Lower leg skin (tissue), 3 donors: ENCODE data around the gene CCDC33.

Experiments used
- POLR2A ChIP-seq, 2 donors: fragments of 450-650 bp; IDR thresholded peaks; one replicate each; pipeline ENCODE4 v1.6.1; 2016 to 2017; ENCODE audit warnings: antibody characterized with exemption in 2 of 2, mild to moderate bottlenecking in 1 of 2, moderate library complexity in 1 of 2
- TF ChIP-seq, protein P1 (sequence below), 3 donors: fragments of 450-650 bp; IDR thresholded peaks; one replicate each; pipeline ENCODE4 v1.5.1; 2016; ENCODE audit warnings: antibody characterized with exemption in 3 of 3, mild to moderate bottlenecking in 3 of 3, moderate library complexity in 2 of 3

DNA sequence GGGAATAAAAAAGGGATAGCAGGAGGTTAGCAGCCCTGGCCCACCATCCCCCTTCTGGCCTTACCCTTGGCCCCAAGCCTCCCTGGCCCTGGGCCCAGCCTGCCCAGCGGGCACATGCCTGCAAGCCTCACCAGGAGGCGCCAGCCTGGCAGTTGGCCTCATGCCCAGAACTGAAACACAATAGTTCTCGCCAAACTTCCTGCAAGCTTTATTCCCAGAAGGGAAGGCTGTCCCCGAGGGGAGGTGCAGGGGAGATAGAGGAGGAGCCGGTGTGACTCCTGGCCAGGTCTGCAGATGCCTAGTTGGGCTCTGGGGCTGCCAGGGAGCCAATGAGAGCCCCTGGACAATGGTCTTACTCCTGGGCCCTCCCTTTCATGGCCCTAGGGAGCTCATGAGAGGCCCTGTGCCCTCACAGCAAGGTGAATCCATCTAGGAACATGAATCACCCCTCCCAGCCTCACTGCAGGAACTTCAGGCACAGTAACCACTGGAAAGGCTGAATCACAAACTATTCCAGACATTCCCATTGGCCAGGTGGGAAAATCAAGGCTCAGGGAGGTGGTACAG, 4.0 kb downstream of the CCDC33 start:
- TF ChIP-seq, protein P1, sequence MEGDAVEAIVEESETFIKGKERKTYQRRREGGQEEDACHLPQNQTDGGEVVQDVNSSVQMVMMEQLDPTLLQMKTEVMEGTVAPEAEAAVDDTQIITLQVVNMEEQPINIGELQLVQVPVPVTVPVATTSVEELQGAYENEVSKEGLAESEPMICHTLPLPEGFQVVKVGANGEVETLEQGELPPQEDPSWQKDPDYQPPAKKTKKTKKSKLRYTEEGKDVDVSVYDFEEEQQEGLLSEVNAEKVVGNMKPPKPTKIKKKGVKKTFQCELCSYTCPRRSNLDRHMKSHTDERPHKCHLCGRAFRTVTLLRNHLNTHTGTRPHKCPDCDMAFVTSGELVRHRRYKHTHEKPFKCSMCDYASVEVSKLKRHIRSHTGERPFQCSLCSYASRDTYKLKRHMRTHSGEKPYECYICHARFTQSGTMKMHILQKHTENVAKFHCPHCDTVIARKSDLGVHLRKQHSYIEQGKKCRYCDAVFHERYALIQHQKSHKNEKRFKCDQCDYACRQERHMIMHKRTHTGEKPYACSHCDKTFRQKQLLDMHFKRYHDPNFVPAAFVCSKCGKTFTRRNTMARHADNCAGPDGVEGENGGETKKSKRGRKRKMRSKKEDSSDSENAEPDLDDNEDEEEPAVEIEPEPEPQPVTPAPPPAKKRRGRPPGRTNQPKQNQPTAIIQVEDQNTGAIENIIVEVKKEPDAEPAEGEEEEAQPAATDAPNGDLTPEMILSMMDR (IDR thresholded peaks at IDR 0.05): no peak
- TF ChIP-seq POLR2A (IDR thresholded peaks at IDR 0.05): no peak
